GM06990 (cell line): Measurements from ENCODE around the gene TDRD10.

Experiments
- DNase-seq: peaks from one replicate; pipeline ENCODE4 v3.0.0-alpha.2; 2011; ENCODE audit not compliant: insufficient read length; ENCODE audit errors: extremely low read depth
- H3K27me3 ChIP-seq: replicated peaks from 2 replicates; pipeline ENCODE4 v1.6.0; 2011; ENCODE audit warnings: low read length; ENCODE audit not compliant: control insufficient read depth, insufficient read depth
- H3K36me3 ChIP-seq: 2 replicates; pipeline ENCODE4 v1.5.1; 2011; ENCODE audit warnings: low read length; ENCODE audit not compliant: control insufficient read depth, insufficient read depth
- H3K4me3 ChIP-seq: replicated peaks from 2 replicates; pipeline ENCODE4 v1.5.1; 2011; ENCODE audit warnings: low read depth, mild to moderate bottlenecking, control low read depth, low read length
- CTCF ChIP-seq: IDR thresholded peaks from 2 replicates; pipeline ENCODE4 v1.5.1; 2011; ENCODE audit warnings: low read length, control low read depth, mild to moderate bottlenecking, inconsistent platforms; ENCODE audit not compliant: insufficient read depth, poor library complexity, severe bottlenecking

Gene TDRD10

GRCh38 chr1:154536570-154536969, 34.6 kb downstream of the TDRD10 start:
- no peak for TF ChIP-seq CTCF
- no peak overlapping the region for H3K4me3 ChIP-seq
- DNase-seq = no peak
- peaks cover 2% of the 10 kb centered on the region for H3K27me3 ChIP-seq
- H3K36me3 ChIP-seq = no peaks in the 10 kb centered on the region

GRCh38 chr1:154539486-154540483, 37.8 kb downstream of the TDRD10 start:
- DNase-seq = no peak
- Histone ChIP-seq H3K4me3 (no peak overlapping the region), H3K27me3 (peaks cover 2% of the 10 kb centered on the region), H3K36me3 (no peaks in the 10 kb centered on the region)
- no peak for TF ChIP-seq CTCF

GRCh38 chr1:154541231-154541630, 39.2 kb downstream of the TDRD10 start:
- H3K27me3 ChIP-seq = peaks cover 2% of the 10 kb centered on the region

GRCh38 chr1:154546264-154547063, 44.4 kb downstream of the TDRD10 start:
- peaks cover 22% of the 10 kb centered on the region for H3K36me3 ChIP-seq
- no peaks in the 10 kb centered on the region; the same call in 1 of the 2 replicates for H3K27me3 ChIP-seq
- peak; percentile 25 for DNase-seq
- peak; percentile 81 for TF ChIP-seq CTCF
- H3K4me3 ChIP-seq = no peak overlapping the region

More at GRCh38 chr1:154541231-154541630, 39.2 kb downstream of the TDRD10 start:
- TF ChIP-seq CTCF = no peak
- no peaks in the 10 kb centered on the region for H3K36me3 ChIP-seq
- no peak for DNase-seq
- no peak overlapping the region for H3K4me3 ChIP-seq

- Histone ChIP-seq H3K4me3 (no peak overlapping the region), H3K36me3 (peaks cover 28% of the 10 kb centered on the region), H3K27me3 (no peaks in the 10 kb centered on the region; the same call in 1 of the 2 replicates)
- TF ChIP-seq CTCF = no peak
- DNase-seq = no peak
These were observed 45.2 kb downstream of the TDRD10 start for GRCh38 chr1:154547105-154547732.
